AG04450 (cell line): Measurements from ENCODE around the gene SPSB4. TPM values are rescaled to one million over a fixed set of nuclear protein-coding genes. Genes with fewer than 3 reads are reported as not detected.

Experiments used
- CTCF ChIA-PET: fragments of 300-600, 350-600 bp; formaldehyde crosslinking; extraction: SDS; loops from one replicate; lab custom pipeline; 2022; ENCODE audit warnings: antibody characterized with exemption, inconsistent platforms; lab: Charles Lee
- POLR2A ChIA-PET: fragments of 350-600 bp; formaldehyde crosslinking; extraction: SDS; loops from one replicate; lab custom pipeline; 2021; ENCODE audit warnings: antibody characterized with exemption, inconsistent platforms; lab: Yijun Ruan, JAX
- DNase-seq: peaks from one replicate; pipeline ENCODE4 v3.0.0-alpha.2; 2011; ENCODE audit warnings: low read depth, low spot score
- H3K27ac ChIP-seq: one replicate; pipeline ENCODE4 v1.5.1; 2012; ENCODE audit warnings: low read depth, low read length, control low read depth
- H3K27me3 ChIP-seq: one replicate; pipeline ENCODE4 v1.6.0; 2012; ENCODE audit warnings: low read length; ENCODE audit not compliant: control insufficient read depth, insufficient read depth
- H3K4me3 ChIP-seq: 2 replicates; pipeline ENCODE4 v1.5.1; 2011; ENCODE audit warnings: mild to moderate bottlenecking, low read depth, low read length, control low read depth
- H3K9me3 ChIP-seq: 2 replicates; pipeline ENCODE4 v1.5.1; 2012; ENCODE audit warnings: low read length; ENCODE audit not compliant: control insufficient read depth, insufficient read depth
- CTCF ChIP-seq: IDR thresholded peaks from 2 replicates; pipeline ENCODE4 v1.5.1; 2011; ENCODE audit warnings: low read depth, low read length, control low read depth, inconsistent platforms
- polyA plus RNA-seq: library from polyadenylated mRNA; depleted of rRNA; stranded (reverse); fragments of >200 nt; gene quantifications from 2 replicates; pipeline ENCODE4 v1.2.3, GENCODE V29; 2011

The SPSB4 gene
- polyA plus RNA-seq, 1 experiment: not detected

- no peak for DNase-seq
- ChIA-PET POLR2A (no interaction called here), CTCF (no interaction called here)
- H3K9me3 ChIP-seq: no peaks in the 10 kb centered on the region; the same call in 1 of the 2 replicates
- H3K27ac ChIP-seq: no peak overlapping the region
- TF ChIP-seq CTCF: no peak
- no peak overlapping the region for H3K4me3 ChIP-seq
- peaks cover 30% of the 10 kb centered on the region for H3K27me3 ChIP-seq
Measured at GRCh38 chr3:141100112-141100511, 49.0 kb downstream of the SPSB4 start.

- ChIA-PET CTCF (interaction anchor here (1.0 kb wide), 1 partner anchor 16 kb away, joined by 3 read pairs; no protein-coding TSS in a partner anchor), POLR2A (no interaction called here)
- Histone ChIP-seq H3K4me3 (no peak overlapping the region), H3K27me3 (peaks cover 28% of the 10 kb centered on the region), H3K9me3 (no peaks in the 10 kb centered on the region; the same call in 1 of the 2 replicates), H3K27ac (no peak overlapping the region)
- DNase-seq: no peak
- no peak for TF ChIP-seq CTCF
Measured at GRCh38 chr3:141100531-141101320, 49.6 kb downstream of the SPSB4 start.

GRCh38 chr3:141102372-141102771, 51.2 kb downstream of the SPSB4 start:
- Histone ChIP-seq H3K27me3 (peaks cover 22% of the 10 kb centered on the region), H3K27ac (no peak overlapping the region), H3K9me3 (no peaks in the 10 kb centered on the region; the same call in 1 of the 2 replicates), H3K4me3 (no peak overlapping the region)
- no peak for TF ChIP-seq CTCF
- DNase-seq: no peak
- CTCF ChIA-PET: interaction anchor here (0.6 to 2.2 kb wide), 4 partner anchors 90 to 179 kb away, joined by 3 to 10 read pairs (median 3); no protein-coding TSS in a partner anchor
- POLR2A ChIA-PET: no interaction called here

GRCh38 chr3:141103067-141103466, 51.9 kb downstream of the SPSB4 start:
- Histone ChIP-seq H3K4me3 (no peak overlapping the region), H3K27ac (no peak overlapping the region), H3K27me3 (peaks cover 22% of the 10 kb centered on the region), H3K9me3 (no peaks in the 10 kb centered on the region; the same call in 1 of the 2 replicates)
- no peak for DNase-seq
- POLR2A ChIA-PET: no interaction called here
- CTCF ChIA-PET: interaction anchor here (0.6 to 2.2 kb wide), 8 partner anchors 9 to 205 kb away, joined by 3 to 10 read pairs (median 3); no protein-coding TSS in a partner anchor
- no peak for TF ChIP-seq CTCF

GRCh38 chr3:141103503-141103902, 52.4 kb downstream of the SPSB4 start:
- ChIA-PET POLR2A (no interaction called here), CTCF (interaction anchor here (0.7 to 2.2 kb wide), 11 partner anchors 9 to 205 kb away, joined by 3 to 10 read pairs (median 3); no protein-coding TSS in a partner anchor)
- Histone ChIP-seq H3K9me3 (no peaks in the 10 kb centered on the region; the same call in 1 of the 2 replicates), H3K27ac (no peak overlapping the region), H3K4me3 (no peak overlapping the region), H3K27me3 (peaks cover 22% of the 10 kb centered on the region)
- TF ChIP-seq CTCF: no peak
- no peak for DNase-seq
